ENCODE data around the gene SLC2A10.

Gene SLC2A10

DNA sequence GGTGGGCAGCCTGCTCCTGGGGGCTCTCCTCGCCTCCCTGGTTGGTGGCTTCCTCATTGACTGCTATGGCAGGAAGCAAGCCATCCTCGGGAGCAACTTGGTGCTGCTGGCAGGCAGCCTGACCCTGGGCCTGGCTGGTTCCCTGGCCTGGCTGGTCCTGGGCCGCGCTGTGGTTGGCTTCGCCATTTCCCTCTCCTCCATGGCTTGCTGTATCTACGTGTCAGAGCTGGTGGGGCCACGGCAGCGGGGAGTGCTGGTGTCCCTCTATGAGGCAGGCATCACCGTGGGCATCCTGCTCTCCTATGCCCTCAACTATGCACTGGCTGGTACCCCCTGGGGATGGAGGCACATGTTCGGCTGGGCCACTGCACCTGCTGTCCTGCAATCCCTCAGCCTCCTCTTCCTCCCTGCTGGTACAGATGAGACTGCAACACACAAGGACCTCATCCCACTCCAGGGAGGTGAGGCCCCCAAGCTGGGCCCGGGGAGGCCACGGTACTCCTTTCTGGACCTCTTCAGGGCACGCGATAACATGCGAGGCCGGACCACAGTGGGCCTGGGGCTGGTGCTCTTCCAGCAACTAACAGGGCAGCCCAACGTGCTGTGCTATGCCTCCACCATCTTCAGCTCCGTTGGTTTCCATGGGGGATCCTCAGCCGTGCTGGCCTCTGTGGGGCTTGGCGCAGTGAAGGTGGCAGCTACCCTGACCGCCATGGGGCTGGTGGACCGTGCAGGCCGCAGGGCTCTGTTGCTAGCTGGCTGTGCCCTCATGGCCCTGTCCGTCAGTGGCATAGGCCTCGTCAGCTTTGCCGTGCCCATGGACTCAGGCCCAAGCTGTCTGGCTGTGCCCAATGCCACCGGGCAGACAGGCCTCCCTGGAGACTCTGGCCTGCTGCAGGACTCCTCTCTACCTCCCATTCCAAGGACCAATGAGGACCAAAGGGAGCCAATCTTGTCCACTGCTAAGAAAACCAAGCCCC, 16.0 kb downstream of the SLC2A10 start:
- no peak for DNase-seq (ENCODE audit: low read depth in 1 of 2, low spot score in 1 of 2)

DNA sequence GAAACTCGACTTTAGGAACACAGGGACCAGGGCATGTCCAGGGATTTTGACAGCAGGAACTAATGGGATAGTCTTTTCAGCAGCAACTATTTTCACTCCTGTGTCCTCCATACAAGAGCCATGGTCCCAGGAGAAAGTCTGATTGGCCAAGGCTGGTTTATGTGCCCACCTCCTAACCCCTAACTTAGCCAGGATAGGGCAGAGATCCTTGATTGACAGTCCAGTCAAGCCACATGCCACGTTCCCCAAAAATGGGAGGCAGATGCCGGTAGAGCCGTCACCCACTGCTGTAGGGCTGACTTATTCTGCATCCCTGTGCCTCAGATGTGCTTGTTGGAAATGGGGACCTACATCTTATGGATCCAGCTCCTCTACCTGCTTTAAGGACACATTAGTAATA, 22.3 kb downstream of the SLC2A10 start:
- DNase-seq (ENCODE audit: low read depth in 1 of 2, low spot score in 1 of 2), result no peak

DNA sequence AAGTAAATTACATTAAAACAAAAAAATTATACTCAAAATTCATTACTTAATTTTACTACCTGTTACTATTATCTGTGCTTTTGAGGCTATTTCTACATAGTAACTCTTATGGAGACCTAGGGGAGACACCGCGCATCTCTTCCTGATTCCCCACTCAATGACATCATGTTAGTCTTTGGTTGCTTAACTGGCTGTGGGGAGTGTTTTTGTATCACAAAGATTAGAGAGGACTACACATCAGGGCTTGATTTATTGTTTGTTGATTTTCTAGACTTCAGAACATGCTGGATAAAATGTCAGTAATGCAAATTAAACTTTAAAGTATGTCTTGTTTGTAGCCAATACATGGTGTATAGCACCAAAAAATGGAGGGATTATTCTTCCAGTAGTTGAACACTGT, 26.0 kb downstream of the SLC2A10 start:
- no peak for DNase-seq (ENCODE audit: low read depth in 1 of 2, low spot score in 1 of 2)

DNA sequence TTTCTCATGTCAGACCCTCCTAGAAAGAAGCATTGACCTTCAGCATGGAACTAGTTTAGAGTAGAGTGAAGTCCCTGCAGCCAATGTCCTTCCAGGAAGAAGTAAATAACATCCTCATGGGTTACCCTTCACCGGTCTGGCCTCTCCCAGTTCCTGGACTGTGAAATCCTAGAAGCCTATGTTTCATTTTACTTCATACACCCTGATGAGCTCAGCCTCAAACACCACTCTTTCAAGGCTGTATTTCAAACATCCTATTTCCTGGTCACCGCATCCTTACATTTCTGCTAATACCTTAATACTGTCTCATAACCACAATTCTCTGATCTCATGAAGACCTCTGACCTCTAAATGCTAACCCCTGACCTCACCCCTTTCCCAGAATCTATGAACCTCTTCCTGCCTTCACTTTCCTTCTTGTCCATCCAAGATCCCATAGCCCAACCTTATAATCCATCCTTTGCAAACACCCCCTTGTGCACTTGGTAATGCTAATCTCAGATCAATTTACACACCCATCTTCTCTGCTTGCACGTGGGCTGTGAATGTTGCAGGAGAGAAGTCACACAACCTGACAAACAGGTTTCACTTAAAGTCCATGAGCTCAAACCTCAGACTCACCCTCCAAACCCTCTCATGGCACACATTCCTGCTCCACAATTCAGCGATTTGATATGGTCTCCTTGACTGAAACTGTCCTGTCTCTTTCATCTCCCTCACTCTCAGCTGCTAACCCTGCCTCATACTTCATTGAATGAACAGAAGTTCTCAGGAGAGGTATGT, 30.2 kb downstream of the SLC2A10 start:
- no peak for DNase-seq (ENCODE audit: low read depth in 1 of 2, low spot score in 1 of 2)

DNA sequence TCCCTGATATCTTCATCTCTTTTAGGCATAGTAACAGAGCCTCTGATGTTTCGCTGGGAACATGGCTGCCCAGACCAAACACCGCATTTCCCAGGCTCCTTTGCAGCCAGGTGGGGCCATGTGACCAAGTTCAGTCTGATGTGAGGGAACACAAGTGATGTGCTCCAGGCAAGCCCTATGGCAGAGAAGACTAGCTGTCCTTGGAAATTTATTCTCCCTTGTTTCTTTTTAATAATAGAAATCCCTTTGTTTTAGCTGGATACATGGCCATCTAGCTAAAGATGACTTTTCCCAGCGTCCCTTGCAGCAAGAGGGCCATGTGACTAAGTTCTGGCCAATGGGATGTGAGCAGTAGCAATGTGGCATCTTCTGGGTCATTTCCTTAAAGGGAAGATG, 30.8 kb downstream of the SLC2A10 start:
- DNase-seq (ENCODE audit: low read depth in 1 of 2, low spot score in 1 of 2), result no peak

DNA sequence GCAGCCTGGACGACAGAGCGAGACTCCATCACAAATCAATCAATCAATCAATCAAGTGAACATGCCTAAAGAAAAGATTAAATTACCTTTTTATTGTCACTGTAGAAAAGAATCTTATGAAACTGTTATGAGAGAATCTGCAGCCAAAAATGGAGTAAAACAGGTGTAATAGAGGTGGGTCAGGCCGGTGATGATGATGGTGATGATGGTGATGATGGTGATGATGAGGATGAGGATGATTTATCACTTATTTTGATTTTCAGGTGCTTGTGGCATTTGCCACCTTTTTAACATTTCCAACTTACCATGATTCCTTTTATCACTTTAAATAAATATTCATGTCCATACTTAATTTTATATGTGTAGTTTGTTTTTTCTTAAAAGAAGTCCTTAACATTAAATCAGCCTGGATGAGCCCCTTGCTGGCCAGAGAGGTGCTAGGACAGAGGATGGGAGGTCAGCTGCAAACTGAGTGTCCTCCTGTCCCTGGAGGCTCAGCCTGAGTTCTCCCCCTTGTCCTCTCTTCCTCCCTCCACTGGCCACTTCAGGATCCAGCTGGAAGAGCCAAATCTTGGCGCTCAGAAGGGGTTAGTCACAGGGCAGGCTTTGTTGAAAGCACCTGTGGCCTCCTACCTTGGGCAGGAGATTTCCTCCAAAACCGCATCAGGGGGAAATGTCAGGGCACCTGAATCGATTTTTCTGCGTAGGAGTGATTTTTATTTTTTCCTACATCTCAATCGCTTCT, 32.6 kb downstream of the SLC2A10 start:
- no peak for DNase-seq (ENCODE audit: low read depth in 1 of 2, low spot score in 1 of 2)

DNA sequence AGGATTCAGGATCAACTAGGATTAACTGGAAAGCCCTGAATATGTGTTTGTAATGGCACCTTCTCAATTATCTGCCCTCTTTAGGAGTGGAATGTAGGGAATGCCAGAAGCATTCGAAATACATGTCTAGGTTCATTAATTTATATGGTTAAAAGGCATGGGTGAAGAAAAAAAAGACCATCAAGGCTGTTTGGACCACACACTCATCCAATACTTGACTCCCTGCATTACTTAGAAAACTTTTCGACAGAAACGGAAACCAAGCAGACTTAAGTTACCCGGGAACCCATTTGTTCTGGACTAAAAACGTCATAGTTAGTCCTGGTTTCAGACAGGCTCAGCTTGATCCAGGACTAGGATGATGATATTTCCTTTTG, 33.2 kb downstream of the SLC2A10 start:
- DNase-seq (ENCODE audit: low read depth in 1 of 2, low spot score in 1 of 2), result no peak

DNA sequence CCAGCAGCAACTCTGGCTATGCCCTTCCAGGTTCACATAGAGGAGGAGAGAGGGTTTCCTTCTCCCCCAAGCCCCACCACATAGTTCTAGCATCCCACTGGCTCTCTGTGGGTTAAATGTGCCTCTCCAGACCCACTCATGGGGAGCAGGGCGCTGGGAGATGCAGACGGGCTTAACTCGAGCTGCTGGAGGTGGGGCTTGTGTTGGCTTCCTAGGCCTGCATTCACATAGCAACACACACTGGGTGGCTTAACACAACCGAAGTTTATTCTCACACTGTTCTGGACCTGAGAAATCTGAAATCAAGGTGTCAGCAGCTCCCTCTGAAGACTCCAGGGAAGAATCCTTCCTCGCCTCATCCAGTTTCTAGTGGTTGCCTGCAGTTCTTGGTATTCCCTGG, 33.6 kb downstream of the SLC2A10 start:
- DNase-seq (ENCODE audit: low read depth in 1 of 2, low spot score in 1 of 2), result no peak

DNA sequence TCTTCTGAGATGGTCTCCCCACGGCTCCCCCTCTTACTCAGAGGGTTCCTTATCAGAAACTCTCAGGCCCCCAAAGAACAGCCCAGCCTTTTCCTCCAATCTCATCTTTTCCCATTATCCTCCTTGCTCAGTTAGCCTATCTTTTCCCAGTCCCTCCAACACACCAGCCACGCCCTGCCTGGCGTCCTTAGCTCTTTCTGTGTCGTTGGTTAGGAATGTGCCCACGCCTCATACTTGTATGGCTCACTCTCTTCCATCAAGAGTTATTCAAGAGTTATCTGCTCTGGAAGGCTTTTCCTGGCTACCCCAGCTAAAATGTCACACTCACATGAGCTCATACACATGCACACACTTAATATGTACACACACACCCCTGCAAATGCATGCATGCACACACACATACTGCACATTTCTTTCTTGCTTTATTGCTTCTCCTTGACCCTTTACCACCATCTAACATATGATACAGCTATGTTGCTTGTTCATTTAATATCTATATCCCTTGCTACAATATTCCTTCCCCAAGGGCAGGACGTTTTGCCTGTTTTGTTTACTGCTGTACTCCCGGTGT, 37.6 kb downstream of the SLC2A10 start:
- no peak for DNase-seq (ENCODE audit: low read depth in 1 of 2, low spot score in 1 of 2)

DNA sequence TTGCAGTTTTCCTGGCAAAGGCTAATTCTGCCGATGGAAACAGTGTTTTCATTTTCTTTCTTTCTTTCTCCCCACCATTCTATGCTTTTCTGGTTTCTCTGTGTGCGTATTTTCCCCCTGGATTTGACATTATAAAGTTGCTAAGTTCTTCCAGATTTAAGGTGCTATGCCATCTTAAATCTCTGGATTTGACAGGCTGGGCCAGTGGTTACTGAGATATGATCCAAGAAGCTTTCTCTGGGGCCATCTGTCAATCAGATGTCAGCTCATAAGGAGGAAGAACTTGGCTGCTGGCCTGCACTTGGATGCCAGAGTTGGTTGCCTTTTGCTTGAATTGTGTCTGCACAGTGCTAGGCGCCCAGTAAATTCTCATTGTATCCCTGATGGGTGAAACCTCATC, 39.7 kb downstream of the SLC2A10 start:
- DNase-seq (ENCODE audit: low read depth in 1 of 2, low spot score in 1 of 2), result no peak

DNA sequence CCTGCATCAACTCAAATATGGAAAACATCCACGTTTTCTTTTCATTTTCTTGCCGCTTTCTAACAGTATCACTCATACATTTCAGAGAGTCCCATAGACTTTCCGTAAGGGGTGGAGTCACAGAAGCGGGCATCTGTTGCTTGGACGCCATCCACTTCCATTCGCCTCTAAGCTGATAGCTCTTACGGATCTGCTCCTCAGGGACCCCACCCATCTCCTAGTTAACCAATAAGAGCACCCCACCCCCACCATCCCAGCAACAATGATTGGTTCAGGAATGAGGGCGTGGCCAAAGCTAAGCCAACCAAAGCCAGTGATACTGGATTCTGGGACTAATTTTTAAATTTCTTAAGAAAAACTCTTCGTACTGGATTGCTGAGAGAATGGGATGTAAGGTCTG, 42.4 kb downstream of the SLC2A10 start:
- DNase-seq (ENCODE audit: low read depth in 1 of 2, low spot score in 1 of 2), result no peak

DNA sequence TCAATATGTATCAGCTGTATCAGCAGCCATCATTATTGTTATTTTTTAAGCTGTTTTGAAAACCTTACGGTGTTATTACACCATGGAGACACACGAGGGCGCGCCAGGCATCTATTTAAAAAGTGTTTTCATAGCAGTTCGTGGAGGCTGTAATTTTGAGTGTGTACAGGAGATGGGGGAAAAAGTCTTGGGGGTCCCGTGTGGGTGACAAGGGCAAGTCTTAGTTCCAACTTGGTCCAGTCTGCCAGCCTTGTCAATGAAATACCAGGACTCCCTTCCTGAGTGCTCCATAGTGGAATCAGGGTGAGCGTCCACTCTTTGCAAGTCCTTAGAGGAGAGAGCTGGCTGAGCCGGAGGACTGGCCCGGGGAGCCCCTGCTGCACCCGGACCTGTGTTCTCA, 43.3 kb downstream of the SLC2A10 start:
- DNase-seq (ENCODE audit: low read depth in 1 of 2, low spot score in 1 of 2), result peak; percentile 16 to 21

DNA sequence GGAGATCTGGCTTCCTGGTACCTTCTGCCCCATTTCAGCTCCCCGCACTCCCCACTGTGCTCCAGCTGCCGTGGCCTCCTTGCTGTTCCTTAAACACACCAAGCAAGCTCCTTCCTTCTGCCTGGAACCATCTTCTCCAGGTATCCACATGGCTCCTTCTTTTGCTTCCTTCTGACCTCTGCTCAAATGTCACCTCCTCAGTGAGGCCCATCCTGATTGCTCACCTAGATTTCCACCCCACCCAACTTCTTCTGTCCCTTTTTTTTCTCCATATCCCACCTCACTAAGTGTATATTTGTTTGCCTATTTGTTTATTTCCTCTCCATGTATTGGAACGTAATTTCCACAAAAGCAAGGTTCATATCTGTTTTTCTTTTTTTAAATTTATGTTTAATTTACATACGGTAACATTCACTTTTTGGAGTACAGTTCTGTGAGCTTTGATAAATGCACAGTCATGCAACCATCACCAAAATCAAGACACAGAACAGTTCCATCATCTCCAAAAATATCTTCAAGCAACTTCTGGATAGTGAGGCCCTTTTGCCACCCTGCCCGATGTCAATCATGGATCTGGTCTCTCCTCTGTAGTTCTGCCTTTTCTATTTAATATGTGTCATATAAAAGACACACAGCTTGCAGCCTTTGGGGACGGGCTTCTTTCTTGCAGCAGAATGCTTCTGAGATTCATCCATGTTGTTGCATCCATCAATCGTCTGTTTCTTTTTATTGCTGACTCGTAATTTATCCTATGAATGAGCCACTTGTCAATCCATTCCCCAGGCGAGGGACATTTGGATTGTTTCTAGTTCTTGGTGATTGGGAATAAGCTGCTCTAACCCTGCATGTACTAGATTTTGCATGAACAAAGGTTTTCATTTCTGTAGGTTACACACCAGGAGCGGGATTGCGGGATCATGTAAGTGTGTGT, 46.3 kb downstream of the SLC2A10 start:
- DNase-seq (ENCODE audit: low read depth in 1 of 2, low spot score in 1 of 2), result no peak

DNA sequence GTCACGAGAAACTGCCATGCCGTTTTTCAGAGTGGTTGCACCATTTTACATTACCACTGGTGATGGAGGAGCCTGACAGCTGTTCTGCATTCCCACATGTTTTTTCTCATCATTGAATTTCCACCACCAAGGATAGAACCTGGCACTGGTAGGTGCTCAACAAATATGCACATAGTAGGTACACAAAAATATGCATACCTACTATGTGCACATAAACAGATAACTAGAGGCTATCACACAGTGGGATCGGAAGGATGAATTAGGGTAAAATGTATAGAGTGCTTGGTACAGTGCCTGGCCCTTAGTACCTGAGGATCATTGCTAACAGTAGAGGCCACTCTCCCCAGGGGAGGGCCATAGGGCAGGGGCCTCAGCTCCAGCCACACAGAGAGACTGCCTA, 47.0 kb downstream of the SLC2A10 start:
- DNase-seq (ENCODE audit: low read depth in 1 of 2, low spot score in 1 of 2), result no peak

DNA sequence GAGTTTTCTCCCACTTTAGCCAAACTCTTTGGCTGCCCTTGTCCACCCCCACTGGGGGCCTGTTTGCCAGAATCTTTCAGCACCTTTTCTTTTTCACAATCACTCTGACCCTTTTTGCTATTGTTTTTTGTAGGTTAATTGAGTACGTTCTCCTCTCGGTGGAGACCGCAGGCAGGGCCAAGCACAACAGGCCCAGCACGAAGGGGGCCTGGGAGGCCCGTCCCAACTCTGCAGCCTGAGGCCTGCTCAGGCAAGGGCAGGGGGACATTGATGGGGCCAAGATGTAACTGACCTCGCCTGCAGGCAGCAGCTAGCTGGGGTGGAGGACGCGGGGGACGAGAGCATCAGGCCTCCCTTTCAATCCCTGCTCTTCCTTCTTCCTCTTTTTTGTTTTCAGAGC, 47.7 kb downstream of the SLC2A10 start:
- no peak for DNase-seq (ENCODE audit: low read depth in 1 of 2, low spot score in 1 of 2)

DNA sequence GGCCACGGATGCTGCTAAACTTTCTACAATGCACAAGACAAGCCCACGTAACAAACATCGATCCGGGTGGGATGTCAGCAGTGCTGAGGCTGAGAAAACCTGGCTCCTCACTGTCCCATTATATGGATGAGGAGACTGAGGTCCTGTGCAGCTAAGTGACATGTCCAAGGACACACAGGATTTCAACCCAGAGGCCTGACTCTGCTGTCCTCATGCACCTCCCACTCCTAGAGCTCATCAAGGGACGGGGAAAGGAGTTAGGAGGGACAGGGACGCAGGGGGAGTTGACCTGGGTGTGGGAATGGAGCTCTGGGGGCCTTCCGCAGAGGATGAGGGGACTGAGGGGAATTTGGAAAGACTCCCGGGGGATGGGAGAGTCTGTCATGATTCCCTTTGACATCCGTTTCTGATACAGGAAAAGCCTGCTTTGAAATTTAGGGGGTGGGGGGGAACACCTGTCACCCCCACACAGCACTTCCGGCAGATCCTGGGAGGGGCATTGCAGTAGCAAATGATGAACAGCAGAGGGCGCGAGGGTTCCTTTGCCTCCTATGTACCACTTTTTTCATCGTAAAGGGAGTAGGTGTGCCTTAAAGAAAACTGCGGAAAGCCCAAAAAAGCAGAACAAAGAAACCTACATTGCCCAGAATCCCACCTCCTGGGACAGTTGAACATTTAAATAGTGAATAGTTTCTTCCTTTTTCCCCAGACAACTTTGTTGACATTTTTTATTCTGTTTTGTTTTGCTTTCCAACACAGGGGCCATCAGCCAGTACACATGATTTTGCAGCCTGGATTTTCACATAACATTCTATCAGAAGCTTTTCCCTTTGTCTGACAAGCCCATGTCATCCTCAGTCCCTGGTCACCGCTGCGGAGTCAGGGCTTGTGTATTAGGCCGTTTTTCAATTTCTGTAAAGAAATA, 48.6 kb downstream of the SLC2A10 start:
- peak; percentile 26 to 40 for DNase-seq (ENCODE audit: low read depth in 1 of 2, low spot score in 1 of 2)

DNA sequence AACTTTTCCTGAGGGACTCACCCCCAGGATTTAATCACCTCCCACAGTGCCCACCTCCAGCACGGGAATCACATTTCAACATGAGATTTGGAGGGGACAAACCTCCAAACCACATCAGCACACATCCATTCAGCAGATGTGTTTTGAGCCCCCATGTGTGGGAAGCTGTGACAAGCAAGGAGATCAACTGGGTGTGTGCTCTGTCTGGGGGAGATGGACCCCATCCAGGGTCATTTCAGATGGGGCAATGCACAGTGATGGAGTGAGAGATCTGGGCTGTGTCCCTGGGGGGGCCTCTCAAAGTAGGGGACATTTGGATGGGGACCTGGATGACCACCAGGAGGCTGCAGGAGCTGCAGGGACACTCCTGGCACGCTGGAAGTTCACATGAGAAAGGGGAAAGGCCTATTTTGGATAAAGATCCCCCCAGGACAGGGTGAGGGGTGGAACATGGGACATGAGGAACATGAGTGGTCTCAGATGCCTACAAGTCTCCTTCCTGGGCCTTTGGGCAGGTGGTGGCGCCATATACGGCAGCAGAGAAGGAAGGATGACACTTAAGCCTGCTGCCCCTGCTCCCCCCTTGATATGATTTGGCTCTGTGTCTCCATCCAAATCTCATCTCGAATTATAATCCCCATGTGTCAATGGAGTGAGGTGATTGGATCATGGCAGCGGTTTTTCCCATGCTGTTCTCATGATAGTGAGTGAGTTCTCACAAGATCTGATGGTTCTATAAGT, 49.6 kb downstream of the SLC2A10 start:
- DNase-seq (ENCODE audit: low read depth in 1 of 2, low spot score in 1 of 2), result no peak

DNA sequence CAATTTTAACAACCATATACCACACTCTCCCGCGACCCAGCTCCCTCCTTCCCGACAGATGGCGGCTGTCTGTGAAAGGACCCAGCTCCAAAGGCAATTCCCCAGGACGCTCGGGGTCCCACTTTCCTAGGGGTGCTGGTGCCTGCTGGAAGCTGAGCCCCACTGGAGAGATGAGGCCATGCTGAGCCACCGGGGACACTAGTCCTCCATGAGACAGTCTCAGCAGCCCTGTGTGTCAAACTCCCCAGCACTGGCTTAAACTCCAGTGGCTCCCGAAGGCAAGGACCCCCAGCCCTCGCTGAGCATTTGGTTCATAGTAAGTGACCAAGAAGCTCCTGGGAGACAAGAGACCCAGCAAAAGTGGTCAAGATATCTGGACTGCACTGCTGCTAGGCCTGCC, 52.1 kb downstream of the SLC2A10 start:
- DNase-seq (ENCODE audit: low read depth in 1 of 2, low spot score in 1 of 2), result no peak
